GM12874 (cell line): ENCODE data around the gene MYO1G.

Experiments
- TF ChIP-seq, protein P1 (sequence below): IDR thresholded peaks from 2 replicates; pipeline ENCODE4 v1.5.1; 2011; ENCODE audit warnings: low read depth, mild to moderate bottlenecking, control low read depth, low read length, moderate library complexity; ENCODE audit not compliant: insufficient read depth

MYO1G gene

DNA sequence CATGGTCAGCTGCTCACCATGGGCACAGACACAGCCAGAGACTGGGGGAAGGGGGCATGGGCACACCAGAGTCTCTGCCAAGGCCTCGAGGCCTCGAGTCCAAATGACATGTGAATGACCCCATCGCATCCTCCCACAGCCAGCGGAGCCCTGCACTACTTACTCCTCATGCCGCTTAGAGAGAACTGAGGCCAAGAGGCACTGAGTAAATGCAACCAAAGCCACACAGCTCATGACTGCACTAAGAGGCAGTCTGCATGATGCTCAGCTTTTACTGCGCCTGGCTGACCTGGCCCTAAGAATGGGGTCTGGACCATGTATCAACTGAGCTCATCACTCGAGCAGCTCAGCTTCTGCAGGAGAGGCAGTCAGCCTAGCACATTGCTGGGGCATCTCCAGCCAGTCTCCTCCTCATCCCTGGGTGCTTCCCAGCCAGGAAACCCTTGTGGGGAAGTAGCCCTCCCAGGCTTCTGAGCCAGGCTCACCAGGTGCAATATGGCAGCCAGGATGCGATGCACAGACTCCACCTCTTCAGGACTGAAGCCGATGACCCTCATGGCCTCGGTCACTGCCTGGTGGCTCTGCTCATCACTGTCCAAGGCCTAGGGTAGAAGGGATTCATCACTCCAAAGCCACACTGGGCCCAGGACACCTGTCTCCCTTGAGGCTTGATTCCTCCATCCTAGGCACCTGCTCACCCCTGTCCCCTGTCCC, 7.5 kb downstream of the MYO1G start:
- TF ChIP-seq, protein P1, sequence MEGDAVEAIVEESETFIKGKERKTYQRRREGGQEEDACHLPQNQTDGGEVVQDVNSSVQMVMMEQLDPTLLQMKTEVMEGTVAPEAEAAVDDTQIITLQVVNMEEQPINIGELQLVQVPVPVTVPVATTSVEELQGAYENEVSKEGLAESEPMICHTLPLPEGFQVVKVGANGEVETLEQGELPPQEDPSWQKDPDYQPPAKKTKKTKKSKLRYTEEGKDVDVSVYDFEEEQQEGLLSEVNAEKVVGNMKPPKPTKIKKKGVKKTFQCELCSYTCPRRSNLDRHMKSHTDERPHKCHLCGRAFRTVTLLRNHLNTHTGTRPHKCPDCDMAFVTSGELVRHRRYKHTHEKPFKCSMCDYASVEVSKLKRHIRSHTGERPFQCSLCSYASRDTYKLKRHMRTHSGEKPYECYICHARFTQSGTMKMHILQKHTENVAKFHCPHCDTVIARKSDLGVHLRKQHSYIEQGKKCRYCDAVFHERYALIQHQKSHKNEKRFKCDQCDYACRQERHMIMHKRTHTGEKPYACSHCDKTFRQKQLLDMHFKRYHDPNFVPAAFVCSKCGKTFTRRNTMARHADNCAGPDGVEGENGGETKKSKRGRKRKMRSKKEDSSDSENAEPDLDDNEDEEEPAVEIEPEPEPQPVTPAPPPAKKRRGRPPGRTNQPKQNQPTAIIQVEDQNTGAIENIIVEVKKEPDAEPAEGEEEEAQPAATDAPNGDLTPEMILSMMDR, result no peak

DNA sequence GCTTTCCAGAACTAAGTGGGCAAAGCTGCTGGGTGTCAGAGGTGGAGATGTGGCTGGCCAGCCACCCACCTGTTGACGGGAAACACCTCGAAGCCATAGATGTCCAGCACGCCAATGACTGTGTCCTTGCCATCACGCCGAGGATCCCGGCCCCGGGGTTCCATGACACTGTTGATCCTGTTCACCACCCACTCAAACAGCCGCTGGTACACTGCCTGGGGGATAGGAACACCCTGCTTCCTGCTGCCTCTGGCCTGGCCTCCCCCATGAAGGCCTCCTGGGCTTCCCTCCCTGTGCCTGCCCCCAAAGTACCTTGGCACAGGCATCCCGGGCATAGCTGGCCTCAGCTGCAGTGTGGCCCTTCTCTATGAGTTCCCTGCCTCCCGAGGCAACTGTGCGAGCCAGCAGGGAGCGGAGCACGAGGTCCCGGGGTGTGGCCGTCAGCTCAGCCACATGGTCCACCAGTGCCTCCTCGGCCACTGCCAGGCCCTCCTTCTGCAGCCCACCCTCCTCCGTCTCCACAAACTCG, 8.2 kb downstream of the MYO1G start:
- TF ChIP-seq, protein P1, result no peak

DNA sequence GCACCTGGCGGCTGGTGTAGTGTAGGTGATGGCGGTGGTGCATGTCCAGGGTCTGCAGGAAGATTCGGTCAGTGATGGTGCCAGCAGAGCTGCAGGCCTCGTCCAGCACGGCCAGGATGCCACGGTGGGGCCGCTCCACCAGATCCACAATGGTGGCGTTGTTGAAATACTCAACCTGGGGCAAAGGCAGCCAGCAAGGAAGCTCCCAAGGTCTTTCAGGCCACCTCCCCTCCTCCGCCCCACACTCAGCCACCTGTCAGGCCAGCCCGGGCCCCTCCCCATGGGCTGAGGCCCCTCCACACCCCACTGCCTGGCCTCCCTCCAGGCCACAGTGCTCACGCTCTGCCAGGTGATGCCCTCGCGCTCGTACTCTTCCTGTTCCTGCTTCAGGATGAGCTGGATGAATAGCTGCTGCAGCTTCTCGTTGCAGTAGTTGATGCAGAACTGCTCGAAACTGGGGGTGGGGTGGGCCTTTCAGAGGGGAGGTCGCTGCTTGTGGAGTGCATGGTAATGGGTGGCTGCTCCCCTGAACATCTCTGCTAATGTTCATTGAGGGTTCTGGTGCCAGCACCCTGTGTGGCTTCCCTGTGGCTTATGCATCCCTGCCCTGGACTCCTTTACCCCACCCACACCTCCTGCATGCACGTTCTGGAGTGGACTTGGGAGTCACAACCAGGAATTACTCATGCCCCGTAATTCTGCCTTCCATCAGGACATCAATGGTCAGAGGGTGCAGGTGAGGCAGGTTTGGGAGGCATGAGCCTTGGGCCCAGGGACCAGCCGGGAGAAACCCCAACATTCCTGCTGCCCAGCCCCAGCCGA, 8.9 kb downstream of the MYO1G start:
- TF ChIP-seq, protein P1, result no peak

DNA sequence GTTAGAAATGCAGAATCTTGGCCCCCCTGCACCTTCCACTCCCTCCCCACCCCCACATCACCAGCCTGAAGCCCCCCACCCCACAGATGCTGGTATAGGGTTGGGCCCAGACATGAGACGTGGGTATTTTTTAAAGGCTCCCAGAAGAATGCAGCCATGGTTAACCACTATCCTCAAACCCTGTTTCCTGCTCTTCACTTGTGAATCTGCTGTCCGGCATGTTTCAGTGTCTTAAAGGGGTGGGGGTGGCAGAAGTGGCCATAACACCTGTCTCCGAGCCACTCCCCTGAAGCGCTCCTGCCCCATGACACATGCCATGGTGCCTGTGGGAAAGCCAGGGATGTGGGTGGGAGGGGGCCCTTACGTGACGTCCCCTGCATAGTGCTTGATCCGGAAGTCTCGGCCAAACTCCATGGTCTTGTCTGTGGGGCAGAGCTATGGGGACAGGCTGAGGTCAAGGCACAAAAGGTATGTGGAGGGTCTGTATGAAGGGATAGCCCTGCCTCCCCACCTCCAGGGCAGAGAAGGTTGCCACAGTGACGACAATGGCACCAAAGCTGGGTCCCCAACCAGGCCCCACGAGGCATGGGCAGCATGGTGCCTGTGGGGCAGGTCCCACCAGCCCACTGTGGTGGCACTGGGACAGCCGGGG, 9.6 kb downstream of the MYO1G start:
- TF ChIP-seq, protein P1, result no peak

DNA sequence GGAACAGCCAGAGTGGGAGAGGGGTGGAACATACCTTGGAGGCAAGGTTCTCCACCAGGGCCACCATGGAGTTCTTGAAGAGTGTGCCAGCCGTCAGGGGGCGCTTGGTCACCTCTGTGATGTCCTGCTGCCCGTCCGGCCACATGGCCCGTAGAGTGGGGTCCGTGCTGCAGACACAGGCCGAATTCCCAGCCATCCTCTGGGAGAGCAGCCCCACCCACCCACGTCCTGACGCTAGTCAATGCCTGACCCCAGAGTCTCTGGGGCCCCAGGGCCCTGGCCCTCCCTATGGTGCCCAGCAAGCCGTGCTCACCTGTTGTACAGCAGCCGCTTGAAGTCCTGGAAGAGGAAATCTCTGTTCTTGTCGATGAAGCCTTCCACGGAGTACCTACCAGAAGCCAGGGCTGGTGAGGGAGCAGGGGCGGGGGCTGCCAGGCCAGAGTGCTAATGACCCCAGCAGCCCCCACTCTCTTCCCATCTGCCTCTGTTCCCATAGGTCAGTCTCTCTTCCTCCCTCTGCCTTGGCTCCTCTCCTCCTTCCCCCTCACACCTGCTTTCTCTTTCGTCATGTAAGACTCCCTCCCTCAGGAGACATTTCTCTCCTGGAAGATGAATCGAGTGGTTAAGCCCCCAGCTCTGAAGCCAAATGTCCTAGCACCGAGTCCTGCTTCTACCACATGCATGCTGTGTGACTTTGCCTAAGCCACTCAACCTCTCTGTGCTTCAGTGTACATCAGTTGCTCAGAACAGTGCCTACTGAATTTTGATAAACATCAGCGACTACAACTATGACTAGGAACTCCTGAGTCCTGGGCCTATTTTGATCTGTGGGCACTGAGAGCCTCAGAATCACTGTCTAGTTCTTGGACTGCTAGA, 11.0 kb downstream of the MYO1G start:
- TF ChIP-seq, protein P1, result no peak

DNA sequence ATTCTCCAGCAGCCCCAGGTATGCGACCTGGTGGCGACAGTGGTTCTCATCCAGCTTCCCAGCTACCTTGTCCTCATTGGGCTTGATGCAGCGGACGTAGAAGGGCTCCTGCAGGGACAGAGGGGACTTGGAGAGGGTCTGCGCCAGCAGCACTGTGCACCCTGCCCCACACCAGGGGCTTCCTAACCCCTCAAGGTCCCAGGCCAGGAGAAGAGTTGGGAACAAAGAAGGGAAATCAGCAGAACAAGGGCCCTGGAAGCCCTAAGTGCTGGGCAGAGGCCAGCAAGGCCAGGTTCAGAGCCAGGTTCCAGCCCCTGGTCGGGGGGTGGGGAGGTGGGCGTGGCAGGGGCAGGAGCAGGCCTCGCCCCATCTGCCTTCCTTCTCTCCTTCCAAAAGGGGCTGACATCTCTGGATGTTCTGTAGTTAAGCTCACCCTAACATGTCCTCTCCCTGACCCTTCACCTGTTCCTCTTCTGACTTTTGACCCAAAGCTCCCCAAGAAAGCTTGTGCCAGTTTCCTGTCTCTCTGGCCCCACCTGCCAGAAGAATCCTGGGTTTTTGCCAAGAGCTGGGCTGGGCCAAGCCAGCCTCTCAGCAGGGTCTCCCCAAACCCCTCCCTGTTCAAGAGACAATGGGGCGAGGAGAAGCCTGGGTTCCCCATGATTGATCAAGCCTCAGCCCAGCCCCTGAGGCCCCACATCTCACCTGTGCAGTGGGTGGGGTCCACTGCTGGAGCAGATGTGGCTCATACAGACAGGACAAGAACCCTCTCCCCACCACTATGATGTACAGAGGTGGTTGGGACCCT, 11.9 kb downstream of the MYO1G start:
- TF ChIP-seq, protein P1, result no peak
